Adrenal gland (tissue), 12 donors: ENCODE measurements around the gene COL23A1. TPM values are rescaled to one million over a fixed set of nuclear protein-coding genes. Genes with fewer than 3 reads are reported as not detected.

ENCODE experiments used
- DNase-seq, 7 donors: peaks; one replicate each; pipeline ENCODE4 v3.0.0-alpha.2; 2019 to 2020
- H3K27ac ChIP-seq, 5 donors: fragments of 200-600 bp; sonication (generic) in 4 of 5; 1 replicate in 3 of 5; 2 replicates in 2 of 5; pipeline versions ENCODE4 v1.5.1 to v1.8.0; 2016 to 2020; ENCODE audit warnings: mild to moderate bottlenecking in 1 of 5
- H3K27me3 ChIP-seq: fragments of 200-600 bp; 2 replicates; pipeline ENCODE4 v1.8.0; 2021
- H3K36me3 ChIP-seq, 2 donors: fragments of 200-600 bp; replicated peaks in 1 of 2; 1 replicate in 1 of 2; 2 replicates in 1 of 2; pipeline versions ENCODE4 v1.5.1 to v1.8.0; 2018 to 2022
- H3K4me1 ChIP-seq, 2 donors: fragments of 200-600 bp; replicated peaks in 1 of 2; 1 replicate in 1 of 2; 2 replicates in 1 of 2; pipeline versions ENCODE4 v1.5.1 to v1.8.0; 2018 to 2021
- H3K4me3 ChIP-seq, 4 donors: fragments of 200-600 bp; sonication (generic) in 3 of 4; one replicate each; pipeline ENCODE4 v1.5.1; 2016 to 2018
- H3K9me3 ChIP-seq, 3 donors: fragments of 200-600 bp; sonication (generic) in 1 of 3; replicated peaks in 1 of 3; 1 replicate in 2 of 3; 2 replicates in 1 of 3; pipeline versions ENCODE4 v1.5.1 to v1.8.0; 2016 to 2021
- POLR2A ChIP-seq, 2 donors: fragments of 450-650 bp; IDR thresholded peaks; one replicate each; pipeline ENCODE4 v1.6.1; 2017; ENCODE audit warnings: antibody characterized with exemption in 2 of 2, mild to moderate bottlenecking in 2 of 2, moderate library complexity in 1 of 2
- WGBS, 4 donors: extraction: QIAGEN DNeasy Blood & Tissue Kit in 2 of 4; methylation state at CpG; one replicate each; pipeline versions ENCODE4 v1.1.5 to v1.1.7; 2013 to 2017; 5-methylcytosine and 5-hydroxymethylcytosine counted together
- intact Hi-C, 2 donors: fragments of 100-400 bp; cut with DNase I; formaldehyde crosslinking; loops; one replicate each; pipeline versions ENCODE4 v1.14.1 to v1.15.0; 2022 to 2023
- polyA plus RNA-seq, 3 donors: library from polyadenylated mRNA; stranded (reverse); fragments of 200-250 nt in 2 of 3; fragments of 350-450 nt in 1 of 3; fragmentation: Illumina TruSeq in 1 of 3; extraction: RNeasy Lipid Tissue Mini Kit (QIAGEN cat#74804) in 1 of 3; gene quantifications; one replicate each; pipeline ENCODE4 v1.2.3, GENCODE V29; 2013 to 2014
- total RNA-seq, 9 donors: library from RNA; depleted of rRNA in 4 of 9; stranded (reverse); fragments of >200 nt in 4 of 9; fragments of 120-200 nt in 1 of 9; fragmentation: NEBNext Ultra II Directional in 1 of 9; extraction: Animal tissue kit (Norgen Biotek cat#: 25700) in 1 of 9; gene quantifications; one replicate each; pipeline versions ENCODE4 v1.1.0 to v1.2.4, GENCODE V29; 2013 to 2023
- TF ChIP-seq, protein P1 (sequence below), 6 experiments: fragments of 450-650 bp in 4 of 6; fragments of 200-600 bp in 2 of 6; sonication (generic) in 1 of 6; IDR thresholded peaks; 1 replicate in 5 of 6; 2 replicates in 1 of 6; pipeline versions ENCODE4 v1.5.1 to v1.8.0; 2016 to 2021; ENCODE audit warnings: antibody characterized with exemption in 6 of 6, mild to moderate bottlenecking in 2 of 6, moderate library complexity in 1 of 6
- donor health status: healthy with polysubstance abuse.
- donor health status: Bipolar disorder and iron deficiency.
- donor health status: DM: yes; HTN: yes; CAD: no.
- donor health status: DM: no; HTN: no; CAD: no.
- donor health status: DM: no; HTN: no; CAD: no.
- donor health status: DM: yes; HTN: yes; CAD: no.

COL23A1 gene
- total and polyA plus RNA-seq, 12 donors = 0.09 to 4.4 (median 0.88) TPM

DNA sequence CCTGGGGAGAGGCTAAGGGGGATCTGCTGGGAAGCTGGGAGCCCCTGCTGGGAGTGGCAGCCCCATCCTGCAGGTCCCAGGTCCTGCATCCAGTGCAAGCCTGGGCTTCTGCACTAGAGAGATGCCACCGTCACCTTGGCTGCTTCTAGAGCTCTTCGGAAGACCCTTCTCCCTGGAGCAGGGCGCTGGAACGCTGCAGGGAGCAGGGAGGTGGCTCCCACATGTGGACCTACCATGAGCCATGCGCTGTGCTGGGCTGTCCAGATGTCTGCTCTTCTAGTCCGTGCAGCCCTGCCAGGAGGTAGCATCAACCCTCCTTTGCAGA is 266.7 kb downstream of the COL23A1 start:
- Histone ChIP-seq H3K4me1 (peaks cover 0 to 5% of the 10 kb centered on the region in 2 donors), H3K9me3 (no peaks in the 10 kb centered on the region), H3K27me3 (no peaks in the 10 kb centered on the region), H3K4me3 (no peak overlapping the region), H3K27ac (no peak overlapping the region), H3K36me3 (no peaks in the 10 kb centered on the region)
- TF ChIP-seq POLR2A (IDR thresholded peaks at IDR 0.05) = no peak
- TF ChIP-seq, protein P1, sequence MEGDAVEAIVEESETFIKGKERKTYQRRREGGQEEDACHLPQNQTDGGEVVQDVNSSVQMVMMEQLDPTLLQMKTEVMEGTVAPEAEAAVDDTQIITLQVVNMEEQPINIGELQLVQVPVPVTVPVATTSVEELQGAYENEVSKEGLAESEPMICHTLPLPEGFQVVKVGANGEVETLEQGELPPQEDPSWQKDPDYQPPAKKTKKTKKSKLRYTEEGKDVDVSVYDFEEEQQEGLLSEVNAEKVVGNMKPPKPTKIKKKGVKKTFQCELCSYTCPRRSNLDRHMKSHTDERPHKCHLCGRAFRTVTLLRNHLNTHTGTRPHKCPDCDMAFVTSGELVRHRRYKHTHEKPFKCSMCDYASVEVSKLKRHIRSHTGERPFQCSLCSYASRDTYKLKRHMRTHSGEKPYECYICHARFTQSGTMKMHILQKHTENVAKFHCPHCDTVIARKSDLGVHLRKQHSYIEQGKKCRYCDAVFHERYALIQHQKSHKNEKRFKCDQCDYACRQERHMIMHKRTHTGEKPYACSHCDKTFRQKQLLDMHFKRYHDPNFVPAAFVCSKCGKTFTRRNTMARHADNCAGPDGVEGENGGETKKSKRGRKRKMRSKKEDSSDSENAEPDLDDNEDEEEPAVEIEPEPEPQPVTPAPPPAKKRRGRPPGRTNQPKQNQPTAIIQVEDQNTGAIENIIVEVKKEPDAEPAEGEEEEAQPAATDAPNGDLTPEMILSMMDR (IDR thresholded peaks at IDR 0.05) = no peak
- intact Hi-C loops = no loop called here
- no peak for DNase-seq
- 84 to 86% methylated on average over 6 of the region's 6 CpGs; no CpG with 5 or more reads in 2 of the 4 donors for WGBS, 4 donors

DNA sequence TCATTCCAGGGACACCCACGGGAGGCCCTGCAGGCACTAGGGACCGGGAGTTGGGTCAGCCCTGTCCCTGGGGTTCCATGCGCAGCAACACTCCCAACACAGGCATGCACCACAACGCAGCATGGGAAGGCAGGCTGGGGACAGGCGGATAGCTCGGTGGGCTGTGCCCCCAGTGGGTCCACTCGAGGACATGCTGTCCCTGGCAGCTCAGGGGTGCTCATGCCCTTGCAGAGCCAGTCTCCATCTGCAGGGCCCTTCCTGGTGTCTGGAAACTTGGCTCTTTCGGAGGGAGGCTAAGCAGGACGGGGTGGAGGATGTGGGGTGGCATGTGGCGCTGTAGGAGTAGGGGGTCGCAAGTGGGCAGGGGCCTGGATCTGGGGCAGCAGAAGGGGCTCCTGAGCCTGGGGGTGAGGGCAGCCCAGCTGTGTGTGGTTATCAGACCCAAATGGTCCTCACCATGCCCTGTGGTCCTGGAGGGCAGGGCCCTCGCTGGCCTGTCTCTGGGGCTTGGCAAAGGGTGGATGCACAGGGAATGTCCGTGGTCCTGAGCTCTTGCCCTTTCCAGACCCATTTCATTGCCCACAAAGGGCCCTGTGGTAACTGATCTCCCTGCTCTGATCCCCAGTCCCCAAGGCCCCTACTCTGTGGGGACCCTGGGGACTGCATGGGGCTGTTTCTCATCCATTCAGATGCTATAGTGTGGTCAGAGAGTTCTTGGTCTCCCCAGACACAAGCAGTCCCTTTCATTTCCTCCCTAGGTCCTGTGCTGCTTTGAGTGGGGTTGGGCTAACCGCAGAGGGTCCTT is 267.3 kb downstream of the COL23A1 start:
- no peaks in the 10 kb centered on the region for H3K36me3 ChIP-seq
- H3K9me3 ChIP-seq = no peaks in the 10 kb centered on the region
- no peak overlapping the region for H3K4me3 ChIP-seq
- no peaks in the 10 kb centered on the region for H3K27me3 ChIP-seq
- no peak for TF ChIP-seq POLR2A (IDR thresholded peaks at IDR 0.05)
- TF ChIP-seq, protein P1 (IDR thresholded peaks at IDR 0.05) = no peak
- peaks cover 0 to 5% of the 10 kb centered on the region in 2 donors for H3K4me1 ChIP-seq
- intact Hi-C loops = no loop called here
- DNase-seq = no peak
- H3K27ac ChIP-seq = no peak overlapping the region
- WGBS, 4 donors = 83 to 87% (median 85%) methylated on average over 11 to 14 of the region's 14 CpGs

DNA sequence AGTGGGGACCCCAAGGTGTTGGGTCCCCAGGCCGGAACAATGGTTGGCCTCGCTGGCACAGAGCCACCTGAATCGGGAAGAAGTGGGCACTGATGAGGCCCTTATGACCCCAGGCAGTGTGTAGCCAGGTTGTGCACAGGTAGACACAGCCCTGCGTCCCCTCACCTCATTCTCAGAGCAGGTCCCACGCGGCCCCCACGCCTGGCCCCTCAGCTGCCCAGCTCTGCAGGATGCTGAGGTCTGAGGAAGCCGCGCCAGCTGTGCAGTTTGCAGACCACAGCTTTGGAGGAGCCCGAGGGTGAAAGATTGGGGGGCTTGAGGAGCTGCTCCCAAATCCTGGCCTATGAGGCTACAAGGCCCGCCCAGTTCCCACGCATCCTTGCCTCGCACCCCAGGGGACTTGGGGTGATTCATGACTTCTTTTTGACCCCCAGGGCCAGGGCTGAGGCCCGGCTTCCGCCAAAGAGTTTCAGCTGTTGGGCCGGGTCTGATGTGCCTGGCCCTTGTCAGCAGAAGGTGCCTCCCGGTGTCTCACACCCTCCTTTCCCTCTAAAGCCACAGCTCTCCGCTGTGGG is 269.8 kb downstream of the COL23A1 start:
- H3K27ac ChIP-seq = no peak overlapping the region
- intact Hi-C loops = no loop called here
- no peak for DNase-seq
- no peak overlapping the region for H3K4me3 ChIP-seq
- no peaks in the 10 kb centered on the region for H3K27me3 ChIP-seq
- no peaks in the 10 kb centered on the region for H3K9me3 ChIP-seq
- WGBS, 4 donors = 67 to 78% (median 76%) methylated on average over 8 to 18 of the region's 18 CpGs
- TF ChIP-seq, protein P1 (IDR thresholded peaks at IDR 0.05) = no peak
- TF ChIP-seq POLR2A (IDR thresholded peaks at IDR 0.05) = no peak
- H3K36me3 ChIP-seq = no peaks in the 10 kb centered on the region
- peaks cover 0 to 5% of the 10 kb centered on the region in 2 donors for H3K4me1 ChIP-seq

DNA sequence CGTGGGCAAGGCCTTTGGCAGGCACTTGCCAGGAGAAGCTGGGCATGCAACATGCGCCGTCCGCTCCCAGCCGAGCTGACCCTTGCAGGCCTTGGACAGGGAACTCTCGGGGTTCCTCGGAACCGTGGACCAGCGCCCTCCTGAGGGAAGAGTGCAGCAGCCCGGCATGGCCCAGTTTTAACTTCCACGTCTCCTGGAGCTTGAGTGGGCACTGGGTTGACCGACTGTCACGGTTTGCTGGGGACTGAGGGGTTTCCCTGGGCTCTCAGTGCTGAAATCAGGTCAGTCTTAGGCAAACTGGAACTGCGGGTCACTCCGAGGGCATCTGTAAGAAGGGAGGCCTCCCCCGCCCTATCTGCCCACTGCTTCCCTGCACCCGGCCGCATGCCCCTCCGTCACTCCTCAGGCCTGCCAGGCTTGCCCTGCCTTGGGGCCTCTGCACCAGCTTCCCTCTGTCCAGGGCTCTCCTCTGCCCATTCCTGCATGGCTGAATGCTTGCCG is 270.6 kb downstream of the COL23A1 start:
- Histone ChIP-seq H3K27me3 (no peaks in the 10 kb centered on the region), H3K27ac (no peak overlapping the region), H3K9me3 (no peaks in the 10 kb centered on the region), H3K36me3 (no peaks in the 10 kb centered on the region), H3K4me3 (no peak overlapping the region), H3K4me1 (peaks cover 0 to 5% of the 10 kb centered on the region in 2 donors)
- intact Hi-C loops = no loop called here
- WGBS, 4 donors = 86 to 93% (median 91%) methylated on average over 5 to 20 of the region's 20 CpGs
- TF ChIP-seq, protein P1 (IDR thresholded peaks at IDR 0.05) = no peak
- no peak for TF ChIP-seq POLR2A (IDR thresholded peaks at IDR 0.05)
- DNase-seq = no peak
